B cell (primary cell): ENCODE results near the gene AWAT1. TPM values are rescaled to one million over a fixed set of nuclear protein-coding genes. Genes with fewer than 3 reads are reported as not detected.

Source experiments
- ATAC-seq: fragments of 200-7000 bp; cut with Tn5 transposase; one replicate; pipeline ENCODE4 v1.10.0; 2021; ENCODE audit warnings: low read depth, mild to moderate bottlenecking, moderate number of reproducible peaks, moderate library complexity
- CTCF ChIA-PET: fragments of 350-600 bp; sonication (Branson Sonifier 250); formaldehyde crosslinking; loops from one replicate; lab custom pipeline; 2021; ENCODE audit warnings: antibody characterized with exemption, inconsistent platforms; lab: Charles Lee
- POLR2A ChIA-PET: fragments of 350-600 bp; sonication (Branson Sonifier 250); formaldehyde crosslinking; loops from one replicate; lab custom pipeline; 2021; ENCODE audit warnings: antibody characterized with exemption; lab: Charles Lee
- DNase-seq: peaks from one replicate; pipeline ENCODE4 v3.0.0; 2013
- H2AFZ ChIP-seq: 2 replicates; pipeline ENCODE4 v1.6.1; 2012; ENCODE audit warnings: mild to moderate bottlenecking, low read depth, low read length; ENCODE audit not compliant: insufficient read depth, poor library complexity, severe bottlenecking
- H3K27ac ChIP-seq, 2 donors: 1 replicate in 1 of 2; 2 replicates in 1 of 2; pipeline ENCODE4 v1.5.1; 2012 to 2013; ENCODE audit warnings: low read length in 2 of 2, mild to moderate bottlenecking in 2 of 2, moderate library complexity in 1 of 2
- H3K27me3 ChIP-seq, 4 experiments: fragments of 200-600 bp in 1 of 4; sonication (generic) in 1 of 4; replicated peaks in 1 of 4; 1 replicate in 2 of 4; 2 replicates in 2 of 4; pipeline versions ENCODE4 v1.6.1 to v1.7.0; 2013 to 2016; ENCODE audit warnings: low read length in 3 of 4, mild to moderate bottlenecking in 2 of 4, mixed read lengths in 1 of 4, moderate library complexity in 1 of 4; ENCODE audit not compliant: insufficient read depth in 4 of 4, control insufficient read depth in 3 of 4; ENCODE audit errors: control extremely low read depth in 1 of 4
- H3K36me3 ChIP-seq, 2 experiments: replicated peaks in 1 of 2; 1 replicate in 1 of 2; 2 replicates in 1 of 2; pipeline versions ENCODE4 v1.6.1 to v1.7.1; 2013; ENCODE audit warnings: low read length in 1 of 2; ENCODE audit not compliant: insufficient read depth in 2 of 2, control insufficient read depth in 1 of 2; ENCODE audit errors: control extremely low read depth in 1 of 2, extremely low read depth in 1 of 2
- H3K4me1 ChIP-seq, 2 donors: fragments of 200-600 bp in 1 of 2; sonication (generic) in 1 of 2; 1 replicate in 1 of 2; 2 replicates in 1 of 2; pipeline versions ENCODE4 v1.5.1 to v1.6.1; 2013 to 2017; ENCODE audit warnings: low read length in 2 of 2; ENCODE audit not compliant: control insufficient read depth in 2 of 2, insufficient read depth in 2 of 2
- H3K4me2 ChIP-seq: replicated peaks from 2 replicates; pipeline ENCODE3; 2012; ENCODE audit warnings: mild to moderate bottlenecking, low read depth, low read length; ENCODE audit not compliant: poor library complexity, severe bottlenecking
- H3K4me3 ChIP-seq, 5 experiments: fragments of 200-600 bp in 1 of 5; sonication (generic) in 1 of 5; 1 replicate in 3 of 5; 2 replicates in 2 of 5; pipeline versions ENCODE4 v1.5.1 to v1.7.0; 2011 to 2016; ENCODE audit warnings: low read length in 4 of 5, mild to moderate bottlenecking in 4 of 5, low read depth in 2 of 5, control low read depth in 1 of 5, moderate library complexity in 1 of 5; ENCODE audit not compliant: insufficient read depth in 1 of 5; ENCODE audit errors: control extremely low read depth in 1 of 5, extremely low read depth in 1 of 5
- H3K79me2 ChIP-seq: fragments of 200-600 bp; sonication (generic); one replicate; pipeline ENCODE4 v1.6.0; 2016; ENCODE audit warnings: low read length; ENCODE audit not compliant: control insufficient read depth, insufficient read depth
- H3K9ac ChIP-seq: fragments of 200-600 bp; sonication (generic); 2 replicates; pipeline ENCODE4 v1.6.1; 2017; ENCODE audit warnings: mild to moderate bottlenecking, low read length, moderate library complexity
- H3K9me3 ChIP-seq, 3 donors: one replicate each; pipeline versions ENCODE4 v1.6.1 to v1.7.1; 2013; ENCODE audit warnings: low read length in 2 of 3; ENCODE audit not compliant: control insufficient read depth in 2 of 3, insufficient read depth in 1 of 3; ENCODE audit errors: control extremely low read depth in 1 of 3
- H4K20me1 ChIP-seq: 2 replicates; pipeline ENCODE4 v1.6.0; 2012; ENCODE audit warnings: mild to moderate bottlenecking, low read length; ENCODE audit not compliant: insufficient read depth, control insufficient read depth, poor library complexity, severe bottlenecking
- H3K27ac Mint-ChIP-seq: one replicate; pipeline ENCODE4 v1.8.0; 2021; ENCODE audit warnings: mixed read lengths
- H3K27me3 Mint-ChIP-seq: one replicate; pipeline ENCODE4 v1.8.0; 2021; ENCODE audit warnings: mixed read lengths
- H3K4me1 Mint-ChIP-seq: one replicate; pipeline ENCODE4 v1.8.0; 2021; ENCODE audit warnings: mixed read lengths
- H3K4me3 Mint-ChIP-seq: one replicate; pipeline ENCODE4 v1.8.0; 2021; ENCODE audit warnings: mixed read lengths
- H3K9me3 Mint-ChIP-seq: one replicate; pipeline ENCODE4 v1.8.0; 2022; ENCODE audit warnings: mixed read lengths; ENCODE audit not compliant: insufficient read depth
- CTCF ChIP-seq: fragments of 200-600 bp; IDR thresholded peaks from one replicate; pipeline ENCODE4 v1.8.0; 2022; ENCODE audit warnings: antibody characterized with exemption, mild to moderate bottlenecking
- EZH2 ChIP-seq: IDR thresholded peaks from 2 replicates; pipeline ENCODE4 v1.6.1; 2012; ENCODE audit warnings: borderline replicate concordance, low read depth, mild to moderate bottlenecking, moderate library complexity, low read length; ENCODE audit not compliant: insufficient read depth, poor library complexity, severe bottlenecking
- WGBS: methylation state at CpG from one replicate; pipeline ENCODE4 v1.1.5; 2013; ENCODE audit warnings: missing lambda C conversion rate; ENCODE audit not compliant: insufficient coverage; 5-methylcytosine and 5-hydroxymethylcytosine counted together
- intact Hi-C: fragments of 100-400 bp; cut with micrococcal nuclease; formaldehyde crosslinking; loops from one replicate; pipeline ENCODE4 v1.10.0; 2022
- polyA plus RNA-seq: library from polyadenylated mRNA; depleted of rRNA; stranded (reverse); fragments of >200 nt; gene quantifications from 2 replicates; pipeline ENCODE4 v1.2.3, GENCODE V29; 2012
- total RNA-seq, 2 donors: library from RNA; stranded (reverse); fragments of 120-200 nt in 1 of 2; gene quantifications; 1 replicate in 1 of 2; 2 replicates in 1 of 2; pipeline versions ENCODE4 v1.2.3 to v1.2.4, GENCODE V29; 2013 to 2022

The AWAT1 gene
- total and polyA plus RNA-seq, 2 donors (not counting 1 experiment from before 2014, with no cell fraction given): not detected

DNA sequence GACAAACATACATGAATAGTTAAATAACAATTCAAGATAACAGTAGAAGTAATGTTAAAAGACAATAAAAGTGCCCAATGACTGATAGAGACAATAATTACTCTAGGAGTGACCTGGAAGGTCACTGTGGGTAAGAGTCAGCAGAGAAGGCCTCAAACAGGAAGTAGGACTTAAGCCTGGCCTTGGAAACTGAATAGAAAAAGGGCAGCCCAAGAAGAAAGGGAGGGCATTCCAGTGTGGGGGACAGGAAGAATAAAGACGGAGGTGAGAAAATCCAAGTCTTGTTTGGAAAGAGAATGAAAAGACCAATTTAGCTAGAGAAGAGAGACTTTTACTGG, 19.6 kb downstream of the AWAT1 start:
- H3K9ac ChIP-seq: no peak overlapping the region
- H3K27me3 Mint-ChIP-seq: no peaks in the 10 kb centered on the region
- intact Hi-C loops: no loop called here

GRCh38 chrX:70254909-70255308, 20.5 kb downstream of the AWAT1 start:
- no peak overlapping the region for H3K27ac Mint-ChIP-seq
- H4K20me1 ChIP-seq: no peaks in the 10 kb centered on the region
- no peaks in the 10 kb centered on the region for H3K4me1 ChIP-seq
- no peak for ATAC-seq
- no peaks in the 10 kb centered on the region for H3K9me3 Mint-ChIP-seq
- no peak overlapping the region for H3K27ac ChIP-seq
- H3K4me3 ChIP-seq: no peak overlapping the region
- intact Hi-C loops: no loop called here
- TF ChIP-seq EZH2 (no peak), CTCF (no peak)
- no peak overlapping the region for H3K9ac ChIP-seq
- H3K27me3 Mint-ChIP-seq: no peaks in the 10 kb centered on the region
- CTCF ChIA-PET: no interaction called here
- POLR2A ChIA-PET: no interaction called here
- H3K36me3 ChIP-seq: no peaks in the 10 kb centered on the region
- no peak overlapping the region for H3K4me3 Mint-ChIP-seq
- no peak overlapping the region for H3K4me2 ChIP-seq
- no peaks in the 10 kb centered on the region for H3K27me3 ChIP-seq
- no peaks in the 10 kb centered on the region for H3K4me1 Mint-ChIP-seq
- H3K79me2 ChIP-seq: no peaks in the 10 kb centered on the region
- WGBS: no CpG with 5 or more reads among the region's 3 CpGs
- no peak for DNase-seq
- H3K9me3 ChIP-seq: no peaks in the 10 kb centered on the region
- no peak overlapping the region for H2AFZ ChIP-seq

More for the DNA sequence above, 19.6 kb downstream of the AWAT1 start:
- no peak overlapping the region for H3K4me3 Mint-ChIP-seq
- no peaks in the 10 kb centered on the region for H3K9me3 Mint-ChIP-seq
- ATAC-seq (no peak), DNase-seq (no peak)
- H3K79me2 ChIP-seq: no peaks in the 10 kb centered on the region
- H3K4me3 ChIP-seq: no peak overlapping the region
- H4K20me1 ChIP-seq: no peaks in the 10 kb centered on the region
- no peaks in the 10 kb centered on the region for H3K27me3 ChIP-seq
- no CpG with 5 or more reads among the region's 1 CpG for WGBS
- no peak overlapping the region for H3K27ac Mint-ChIP-seq
- POLR2A ChIA-PET: no interaction called here
- H3K4me1 Mint-ChIP-seq: no peaks in the 10 kb centered on the region
- TF ChIP-seq EZH2 (no peak), CTCF (no peak)
- H3K9me3 ChIP-seq: no peaks in the 10 kb centered on the region
- H3K4me2 ChIP-seq: no peak overlapping the region
- no peak overlapping the region for H2AFZ ChIP-seq
- H3K36me3 ChIP-seq: no peaks in the 10 kb centered on the region
- CTCF ChIA-PET: no interaction called here
- H3K27ac ChIP-seq: no peak overlapping the region
- no peaks in the 10 kb centered on the region for H3K4me1 ChIP-seq
